Effector CD8-positive, alpha-beta T cell (primary cell): ENCODE measurements around the gene ZNF816.
"Not testable (repeated sequence)": the region's sequence is repeated elsewhere in the genome, so short reads cannot be mapped to it uniquely, and the experiment has no call there.

Source experiments
- DNase-seq: peaks from one replicate; lab custom pipeline; 2025; lab: John Stamatoyannopoulos, UW
- total RNA-seq, 4 experiments: gene quantifications; one replicate each; lab custom pipeline; 2026; lab: John Stamatoyannopoulos, UW

Gene ZNF816
- 25.6 to 39.3 (median 30.0) reads per million in 4 experiments for total RNA-seq

- DNase-seq: peak; percentile 99
These were observed at the start of gene ZNF816 for GRCh38 chr19:52962394-52963246. ZNF816 (minus strand) TSS chr19:52962881; CDS start chr19:52956089, 6,792 bp downstream.

- DNase-seq: no peak
These were observed 49.3 kb upstream of the ZNF816 start for GRCh38 chr19:53012006-53012405.

GRCh38 chr19:53010494-53010893, 47.8 kb upstream of the ZNF816 start:
- no peak for DNase-seq

GRCh38 chr19:53008061-53008778, 45.5 kb upstream of the ZNF816 start:
- no peak for DNase-seq

- DNase-seq: no peak
These were observed 44.9 kb upstream of the ZNF816 start for GRCh38 chr19:53007606-53008005.

GRCh38 chr19:53007200-53007599, 44.5 kb upstream of the ZNF816 start:
- DNase-seq: no peak

GRCh38 chr19:53004242-53004641, 41.6 kb upstream of the ZNF816 start:
- no peak for DNase-seq

- DNase-seq: no peak
These were observed 39.8 kb upstream of the ZNF816 start for GRCh38 chr19:53002479-53002878.

GRCh38 chr19:52997975-52998374, 35.3 kb upstream of the ZNF816 start:
- no peak for DNase-seq

- DNase-seq: no peak
These were observed 33.0 kb upstream of the ZNF816 start for GRCh38 chr19:52995711-52996110.

GRCh38 chr19:52993342-52994178, 30.9 kb upstream of the ZNF816 start:
- peak; percentile 85 for DNase-seq

- no peak for DNase-seq
These were observed 29.7 kb upstream of the ZNF816 start for GRCh38 chr19:52992109-52993004.

GRCh38 chr19:52991484-52991883, 28.8 kb upstream of the ZNF816 start:
- no peak for DNase-seq

GRCh38 chr19:52990759-52991418, 28.2 kb upstream of the ZNF816 start:
- no peak for DNase-seq

- no peak for DNase-seq
These were observed 25.8 kb upstream of the ZNF816 start for GRCh38 chr19:52988506-52988905.

GRCh38 chr19:52987221-52987620, 24.5 kb upstream of the ZNF816 start:
- no peak for DNase-seq

- DNase-seq: not testable (repeated sequence)
These were observed 20.5 kb upstream of the ZNF816 start for GRCh38 chr19:52983167-52983566.

- DNase-seq: no peak
These were observed 18.6 kb upstream of the ZNF816 start for GRCh38 chr19:52981329-52981728.

- no peak for DNase-seq
These were observed 5.1 kb upstream of the ZNF816 start for GRCh38 chr19:52967772-52968171.

- DNase-seq: no peak
These were observed 552 bp upstream of the ZNF816 start for GRCh38 chr19:52963247-52963618.

- DNase-seq: no peak
These were observed 700 bp downstream of the ZNF816 start for GRCh38 chr19:52961981-52962380.
